ENCODE results near the gene EIF2S1.

GRCh38 chr14:67400434-67400833, 40.3 kb downstream of the EIF2S1 start:
- TF ChIP-seq POLR2A (IDR thresholded peaks at IDR 0.05) (no peak), CTCF (IDR thresholded peaks at IDR 0.05) (no peak)

All from heart left ventricle (tissue), 13 donors.